ENCODE measurements around the gene ETV4.

ETV4 gene

GRCh38 chr17:43546319-43547188 lies at the start of gene ETV4:
Gene ETV4 (minus strand): TSS chr17:43546340. CDS start chr17:43545617, 723 bp downstream.
- H3K9ac ChIP-seq (ENCODE audit: low read depth in 1 of 2, low read length in 2 of 2) = peak within 1 kb of the TSS; percentile 18 to 60
- no peaks in the 10 kb centered on the region for H3K36me3 ChIP-seq (ENCODE audit: control insufficient read depth in 1 of 2, insufficient read depth in 2 of 2, low read length in 2 of 2)
- H3K4me1 ChIP-seq (ENCODE audit: control insufficient read depth in 1 of 2, insufficient read depth in 2 of 2, low read length in 2 of 2) = peaks cover 6 to 24% of the 10 kb centered on the region in 2 donors
- H3K27ac ChIP-seq (ENCODE audit: low read depth, low read length) = no peak within 1 kb of the TSS
- peaks cover 8 to 10% of the 10 kb centered on the region in 2 donors for H3K27me3 ChIP-seq (ENCODE audit: control insufficient read depth in 1 of 2, insufficient read depth in 2 of 2, low read length in 2 of 2)
- peak within 1 kb of the TSS; percentile 76 to 77 for H3K4me3 ChIP-seq (ENCODE audit: low read depth in 1 of 2, low read length in 2 of 2)
- H3K9me3 ChIP-seq (ENCODE audit: control insufficient read depth in 1 of 2, low read length in 2 of 2) = no peaks in the 10 kb centered on the region

- Histone ChIP-seq H3K27me3 (ENCODE audit: control insufficient read depth in 1 of 2, insufficient read depth in 2 of 2, low read length in 2 of 2) (no peaks in the 10 kb centered on the region), H3K27ac (ENCODE audit: low read depth, low read length) (no peak overlapping the region), H3K4me3 (ENCODE audit: low read depth in 1 of 2, low read length in 2 of 2) (no peak overlapping the region), H3K4me1 (ENCODE audit: control insufficient read depth in 1 of 2, insufficient read depth in 2 of 2, low read length in 2 of 2) (no peaks in the 10 kb centered on the region), H3K9ac (ENCODE audit: low read depth in 1 of 2, low read length in 2 of 2) (no peak overlapping the region), H3K36me3 (ENCODE audit: control insufficient read depth in 1 of 2, insufficient read depth in 2 of 2, low read length in 2 of 2) (no peaks in the 10 kb centered on the region), H3K9me3 (ENCODE audit: control insufficient read depth in 1 of 2, low read length in 2 of 2) (no peaks in the 10 kb centered on the region)
These were observed 49.3 kb upstream of the ETV4 start for GRCh38 chr17:43595466-43595865.

- Histone ChIP-seq H3K4me1 (ENCODE audit: control insufficient read depth in 1 of 2, insufficient read depth in 2 of 2, low read length in 2 of 2) (no peaks in the 10 kb centered on the region), H3K4me3 (ENCODE audit: low read depth in 1 of 2, low read length in 2 of 2) (no peak overlapping the region), H3K36me3 (ENCODE audit: control insufficient read depth in 1 of 2, insufficient read depth in 2 of 2, low read length in 2 of 2) (no peaks in the 10 kb centered on the region), H3K27ac (ENCODE audit: low read depth, low read length) (peak overlapping the region; percentile 4), H3K27me3 (ENCODE audit: control insufficient read depth in 1 of 2, insufficient read depth in 2 of 2, low read length in 2 of 2) (no peaks in the 10 kb centered on the region), H3K9me3 (ENCODE audit: control insufficient read depth in 1 of 2, low read length in 2 of 2) (no peaks in the 10 kb centered on the region), H3K9ac (ENCODE audit: low read depth in 1 of 2, low read length in 2 of 2) (peak overlapping the region in 1 of 2 donors; percentile 2)
These were observed 45.8 kb upstream of the ETV4 start for GRCh38 chr17:43591779-43592562.

GRCh38 chr17:43591001-43591400 lies 44.9 kb upstream of the ETV4 start:
- Histone ChIP-seq H3K9me3 (ENCODE audit: control insufficient read depth in 1 of 2, low read length in 2 of 2) (no peaks in the 10 kb centered on the region), H3K4me3 (ENCODE audit: low read depth in 1 of 2, low read length in 2 of 2) (no peak overlapping the region), H3K36me3 (ENCODE audit: control insufficient read depth in 1 of 2, insufficient read depth in 2 of 2, low read length in 2 of 2) (no peaks in the 10 kb centered on the region), H3K27ac (ENCODE audit: low read depth, low read length) (peak overlapping the region; percentile 4), H3K9ac (ENCODE audit: low read depth in 1 of 2, low read length in 2 of 2) (peak overlapping the region in 1 of 2 donors; percentile 2), H3K4me1 (ENCODE audit: control insufficient read depth in 1 of 2, insufficient read depth in 2 of 2, low read length in 2 of 2) (no peaks in the 10 kb centered on the region), H3K27me3 (ENCODE audit: control insufficient read depth in 1 of 2, insufficient read depth in 2 of 2, low read length in 2 of 2) (no peaks in the 10 kb centered on the region)

GRCh38 chr17:43588664-43589435 lies 42.7 kb upstream of the ETV4 start:
- no peaks in the 10 kb centered on the region for H3K27me3 ChIP-seq (ENCODE audit: control insufficient read depth in 1 of 2, insufficient read depth in 2 of 2, low read length in 2 of 2)
- no peak overlapping the region for H3K27ac ChIP-seq (ENCODE audit: low read depth, low read length)
- H3K4me3 ChIP-seq (ENCODE audit: low read depth in 1 of 2, low read length in 2 of 2) = no peak overlapping the region
- no peaks in the 10 kb centered on the region for H3K9me3 ChIP-seq (ENCODE audit: control insufficient read depth in 1 of 2, low read length in 2 of 2)
- H3K4me1 ChIP-seq (ENCODE audit: control insufficient read depth in 1 of 2, insufficient read depth in 2 of 2, low read length in 2 of 2) = peaks cover 10 to 12% of the 10 kb centered on the region in 2 donors
- H3K9ac ChIP-seq (ENCODE audit: low read depth in 1 of 2, low read length in 2 of 2) = no peak overlapping the region
- no peaks in the 10 kb centered on the region for H3K36me3 ChIP-seq (ENCODE audit: control insufficient read depth in 1 of 2, insufficient read depth in 2 of 2, low read length in 2 of 2)

GRCh38 chr17:43588121-43588520 lies 42.0 kb upstream of the ETV4 start:
- Histone ChIP-seq H3K36me3 (ENCODE audit: control insufficient read depth in 1 of 2, insufficient read depth in 2 of 2, low read length in 2 of 2) (no peaks in the 10 kb centered on the region), H3K4me3 (ENCODE audit: low read depth in 1 of 2, low read length in 2 of 2) (no peak overlapping the region), H3K4me1 (ENCODE audit: control insufficient read depth in 1 of 2, insufficient read depth in 2 of 2, low read length in 2 of 2) (peaks cover 12 to 16% of the 10 kb centered on the region in 2 donors), H3K27ac (ENCODE audit: low read depth, low read length) (no peak overlapping the region), H3K27me3 (ENCODE audit: control insufficient read depth in 1 of 2, insufficient read depth in 2 of 2, low read length in 2 of 2) (peaks cover 0 to 3% of the 10 kb centered on the region in 2 donors), H3K9ac (ENCODE audit: low read depth in 1 of 2, low read length in 2 of 2) (no peak overlapping the region), H3K9me3 (ENCODE audit: control insufficient read depth in 1 of 2, low read length in 2 of 2) (no peaks in the 10 kb centered on the region)

GRCh38 chr17:43587647-43588046 lies 41.5 kb upstream of the ETV4 start:
- H3K4me1 ChIP-seq (ENCODE audit: control insufficient read depth in 1 of 2, insufficient read depth in 2 of 2, low read length in 2 of 2) = peaks cover 12 to 17% of the 10 kb centered on the region in 2 donors
- H3K27me3 ChIP-seq (ENCODE audit: control insufficient read depth in 1 of 2, insufficient read depth in 2 of 2, low read length in 2 of 2) = peaks cover 0 to 3% of the 10 kb centered on the region in 2 donors
- H3K27ac ChIP-seq (ENCODE audit: low read depth, low read length) = no peak overlapping the region
- no peaks in the 10 kb centered on the region for H3K9me3 ChIP-seq (ENCODE audit: control insufficient read depth in 1 of 2, low read length in 2 of 2)
- no peaks in the 10 kb centered on the region for H3K36me3 ChIP-seq (ENCODE audit: control insufficient read depth in 1 of 2, insufficient read depth in 2 of 2, low read length in 2 of 2)
- no peak overlapping the region for H3K9ac ChIP-seq (ENCODE audit: low read depth in 1 of 2, low read length in 2 of 2)
- no peak overlapping the region for H3K4me3 ChIP-seq (ENCODE audit: low read depth in 1 of 2, low read length in 2 of 2)

GRCh38 chr17:43584666-43585102 lies 38.5 kb upstream of the ETV4 start:
- no peak overlapping the region for H3K27ac ChIP-seq (ENCODE audit: low read depth, low read length)
- no peak overlapping the region for H3K9ac ChIP-seq (ENCODE audit: low read depth in 1 of 2, low read length in 2 of 2)
- no peak overlapping the region for H3K4me3 ChIP-seq (ENCODE audit: low read depth in 1 of 2, low read length in 2 of 2)
- H3K9me3 ChIP-seq (ENCODE audit: control insufficient read depth in 1 of 2, low read length in 2 of 2) = no peaks in the 10 kb centered on the region
- no peaks in the 10 kb centered on the region for H3K36me3 ChIP-seq (ENCODE audit: control insufficient read depth in 1 of 2, insufficient read depth in 2 of 2, low read length in 2 of 2)
- H3K27me3 ChIP-seq (ENCODE audit: control insufficient read depth in 1 of 2, insufficient read depth in 2 of 2, low read length in 2 of 2) = peaks cover 0 to 3% of the 10 kb centered on the region in 2 donors
- peaks cover 23 to 30% of the 10 kb centered on the region in 2 donors for H3K4me1 ChIP-seq (ENCODE audit: control insufficient read depth in 1 of 2, insufficient read depth in 2 of 2, low read length in 2 of 2)

GRCh38 chr17:43583332-43583731 lies 37.2 kb upstream of the ETV4 start:
- H3K27ac ChIP-seq (ENCODE audit: low read depth, low read length) = no peak overlapping the region
- H3K4me1 ChIP-seq (ENCODE audit: control insufficient read depth in 1 of 2, insufficient read depth in 2 of 2, low read length in 2 of 2) = peaks cover 37 to 42% of the 10 kb centered on the region in 2 donors
- no peaks in the 10 kb centered on the region for H3K9me3 ChIP-seq (ENCODE audit: control insufficient read depth in 1 of 2, low read length in 2 of 2)
- peaks cover 0 to 3% of the 10 kb centered on the region in 2 donors for H3K27me3 ChIP-seq (ENCODE audit: control insufficient read depth in 1 of 2, insufficient read depth in 2 of 2, low read length in 2 of 2)
- H3K4me3 ChIP-seq (ENCODE audit: low read depth in 1 of 2, low read length in 2 of 2) = no peak overlapping the region
- H3K36me3 ChIP-seq (ENCODE audit: control insufficient read depth in 1 of 2, insufficient read depth in 2 of 2, low read length in 2 of 2) = no peaks in the 10 kb centered on the region
- H3K9ac ChIP-seq (ENCODE audit: low read depth in 1 of 2, low read length in 2 of 2) = no peak overlapping the region

Data from duodenal mucosa (tissue), 2 donors.